ENCODE results near the gene PIEZO2.

DNA sequence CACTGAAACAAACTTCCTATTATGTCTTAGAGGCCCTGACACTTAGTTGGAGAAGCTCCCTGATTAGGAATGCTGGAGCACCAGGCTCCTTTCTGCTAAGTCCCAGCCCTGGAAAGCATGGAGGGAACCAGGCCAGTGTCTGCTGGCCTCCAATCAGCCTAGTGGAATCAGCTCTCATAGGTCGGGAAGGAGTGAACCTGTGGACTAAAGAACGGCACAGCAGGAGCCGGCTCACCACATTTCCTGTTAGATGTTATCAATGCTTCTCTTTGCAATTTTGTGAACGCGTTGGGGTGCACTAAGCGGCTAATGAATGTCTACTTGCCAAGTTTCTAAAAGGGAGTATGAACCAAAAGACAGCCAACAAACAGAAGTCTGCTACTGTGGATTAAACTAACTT, 326.9 kb downstream of the PIEZO2 start:
- TF ChIP-seq, protein P1, sequence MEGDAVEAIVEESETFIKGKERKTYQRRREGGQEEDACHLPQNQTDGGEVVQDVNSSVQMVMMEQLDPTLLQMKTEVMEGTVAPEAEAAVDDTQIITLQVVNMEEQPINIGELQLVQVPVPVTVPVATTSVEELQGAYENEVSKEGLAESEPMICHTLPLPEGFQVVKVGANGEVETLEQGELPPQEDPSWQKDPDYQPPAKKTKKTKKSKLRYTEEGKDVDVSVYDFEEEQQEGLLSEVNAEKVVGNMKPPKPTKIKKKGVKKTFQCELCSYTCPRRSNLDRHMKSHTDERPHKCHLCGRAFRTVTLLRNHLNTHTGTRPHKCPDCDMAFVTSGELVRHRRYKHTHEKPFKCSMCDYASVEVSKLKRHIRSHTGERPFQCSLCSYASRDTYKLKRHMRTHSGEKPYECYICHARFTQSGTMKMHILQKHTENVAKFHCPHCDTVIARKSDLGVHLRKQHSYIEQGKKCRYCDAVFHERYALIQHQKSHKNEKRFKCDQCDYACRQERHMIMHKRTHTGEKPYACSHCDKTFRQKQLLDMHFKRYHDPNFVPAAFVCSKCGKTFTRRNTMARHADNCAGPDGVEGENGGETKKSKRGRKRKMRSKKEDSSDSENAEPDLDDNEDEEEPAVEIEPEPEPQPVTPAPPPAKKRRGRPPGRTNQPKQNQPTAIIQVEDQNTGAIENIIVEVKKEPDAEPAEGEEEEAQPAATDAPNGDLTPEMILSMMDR (IDR thresholded peaks at IDR 0.05): no peak
- TF ChIP-seq EP300 (IDR thresholded peaks at IDR 0.05): no peak
- no peak for TF ChIP-seq POLR2A (IDR thresholded peaks at IDR 0.05)

Data from ovary (tissue), 3 donors.